GM18870 (cell line): ENCODE data around the gene DCST2.
A peak's percentile ranks its signal among the peaks of the same experiment; 100 is the strongest.

ENCODE experiments used
- ATAC-seq: cut with Tn5 transposase; IDR thresholded peaks from one replicate; pipeline ENCODE4 v1.9.1; 2021; ENCODE audit warnings: moderate library complexity; ENCODE audit not compliant: unreplicated experiment

DCST2 gene

GRCh38 chr1:155030243-155030795 is 3.3 kb downstream of the DCST2 start:
- no peak for ATAC-seq

GRCh38 chr1:155029513-155030242 is 3.9 kb downstream of the DCST2 start:
- no peak for ATAC-seq

DNA sequence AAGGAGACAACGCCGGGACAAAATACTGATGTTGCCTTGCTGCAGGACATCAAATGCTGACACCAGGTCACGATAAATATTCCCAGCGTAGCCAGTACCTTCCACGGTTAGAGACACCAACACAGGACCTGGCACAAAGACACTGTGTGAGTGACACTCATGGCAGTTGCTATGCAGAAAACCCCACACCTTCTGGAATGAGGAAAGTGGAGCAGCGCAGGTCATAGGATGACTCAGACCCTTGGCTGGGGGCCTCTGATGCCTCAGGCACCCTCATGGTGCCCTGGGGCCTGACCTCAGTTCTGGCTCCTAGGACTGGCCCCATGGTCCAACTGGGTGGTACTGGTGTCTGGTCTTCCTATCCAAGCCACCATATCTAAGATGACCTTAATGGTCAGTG is 7.0 kb downstream of the DCST2 start:
- ATAC-seq = no peak

GRCh38 chr1:155026154-155026553 is 7.4 kb downstream of the DCST2 start:
- no peak for ATAC-seq

DNA sequence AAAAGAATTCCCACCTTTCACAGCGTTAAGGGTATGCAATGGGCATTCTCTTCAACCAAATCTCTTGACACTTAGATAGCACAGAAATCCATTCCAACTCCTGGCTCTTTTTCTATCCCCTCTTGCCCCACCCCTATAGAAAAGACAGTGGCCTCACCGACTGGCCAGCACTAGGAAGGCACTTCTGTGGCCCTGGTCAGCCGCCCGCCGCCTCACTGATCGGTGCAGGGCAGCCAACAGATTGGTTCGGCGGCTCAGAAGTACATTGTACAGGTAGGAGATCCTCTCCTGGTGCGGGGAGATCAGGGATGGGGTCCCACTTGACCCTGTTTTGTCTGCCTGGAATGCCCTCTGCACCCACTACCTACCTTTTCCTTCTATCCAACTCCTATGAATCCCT is 9.3 kb downstream of the DCST2 start:
- no peak for ATAC-seq

- no peak for ATAC-seq
These were observed 10.0 kb downstream of the DCST2 start for GRCh38 chr1:155023627-155024026.

DNA sequence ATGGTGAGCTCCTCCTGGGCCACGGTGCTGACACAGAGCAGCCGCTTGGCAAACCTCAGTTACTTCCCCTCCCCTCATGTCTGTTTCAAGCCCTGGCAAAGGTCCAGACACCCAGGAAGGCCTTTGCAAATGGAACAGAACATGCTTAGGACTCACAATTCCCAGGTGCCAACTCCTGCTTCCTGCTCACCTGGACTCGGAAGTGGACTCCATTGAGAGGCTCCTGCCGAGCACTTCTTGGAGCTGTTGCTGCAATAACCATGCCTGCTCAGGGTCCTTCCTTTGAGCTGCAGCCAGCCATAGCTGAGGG is 10.7 kb downstream of the DCST2 start:
- no peak for ATAC-seq

- ATAC-seq = no peak
These were observed 11.2 kb downstream of the DCST2 start for GRCh38 chr1:155022136-155022926.

DNA sequence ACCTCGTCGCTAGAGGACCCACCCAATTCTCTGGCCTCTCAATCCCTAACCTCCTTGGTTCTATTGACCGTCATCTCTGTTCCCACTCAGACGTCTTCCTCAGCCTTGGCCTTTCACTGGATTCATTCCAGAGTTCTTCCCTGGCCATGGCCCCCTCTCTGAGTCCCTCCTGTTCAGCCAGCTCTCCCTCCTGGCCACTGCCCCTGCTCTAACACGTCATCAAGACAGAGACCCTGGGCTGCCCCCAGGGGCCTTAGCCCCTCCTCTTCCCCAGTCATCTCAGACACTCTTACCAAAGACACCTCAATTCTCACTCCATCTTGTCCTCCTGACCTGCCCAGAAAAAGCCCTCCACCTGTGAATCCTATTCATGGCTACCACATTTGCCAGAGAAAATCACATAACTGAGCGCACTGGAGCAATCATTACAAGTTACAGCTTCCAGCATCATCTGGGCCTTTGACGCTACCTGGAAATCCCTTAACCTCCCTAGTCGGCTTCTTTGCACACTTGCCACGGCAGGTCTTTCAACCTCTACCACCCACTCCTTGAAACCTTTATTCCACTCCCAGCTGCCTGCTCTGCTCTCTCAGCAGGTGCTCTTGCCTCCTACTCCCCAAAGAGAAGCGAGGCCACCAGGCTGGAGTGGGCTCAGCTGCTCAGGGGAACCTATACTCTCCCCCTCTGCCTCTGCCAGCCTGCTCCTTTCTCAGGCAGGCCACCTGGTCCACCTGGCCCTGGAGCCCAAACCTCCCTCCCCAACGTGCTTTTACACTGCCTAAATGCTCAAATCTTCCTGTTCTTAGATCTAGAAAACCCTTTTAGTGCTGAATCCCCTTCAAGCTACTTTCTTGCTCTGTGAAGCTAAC is 14.0 kb downstream of the DCST2 start:
- ATAC-seq = no peak

GRCh38 chr1:155018617-155019348 is 14.8 kb downstream of the DCST2 start:
- ATAC-seq = no peak

DNA sequence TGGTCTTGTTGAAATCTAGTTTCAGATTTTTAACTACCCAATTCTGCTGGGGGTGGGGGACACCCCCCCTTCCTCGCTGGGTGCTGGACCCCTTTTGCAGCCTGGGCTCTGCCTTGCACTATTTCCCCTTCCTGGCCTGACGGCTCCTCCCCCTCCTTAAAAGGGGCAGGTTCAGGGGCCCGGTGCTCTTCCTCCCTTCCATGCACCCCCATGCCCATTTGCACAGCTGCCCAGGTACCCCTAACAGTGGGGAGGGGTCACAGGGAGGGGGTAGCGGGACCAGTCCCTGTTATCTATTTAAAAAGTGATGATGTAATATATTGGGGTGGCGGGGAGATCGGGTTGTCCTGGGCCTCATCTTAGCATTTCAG is 15.7 kb downstream of the DCST2 start:
- ATAC-seq = peak; percentile 4

DNA sequence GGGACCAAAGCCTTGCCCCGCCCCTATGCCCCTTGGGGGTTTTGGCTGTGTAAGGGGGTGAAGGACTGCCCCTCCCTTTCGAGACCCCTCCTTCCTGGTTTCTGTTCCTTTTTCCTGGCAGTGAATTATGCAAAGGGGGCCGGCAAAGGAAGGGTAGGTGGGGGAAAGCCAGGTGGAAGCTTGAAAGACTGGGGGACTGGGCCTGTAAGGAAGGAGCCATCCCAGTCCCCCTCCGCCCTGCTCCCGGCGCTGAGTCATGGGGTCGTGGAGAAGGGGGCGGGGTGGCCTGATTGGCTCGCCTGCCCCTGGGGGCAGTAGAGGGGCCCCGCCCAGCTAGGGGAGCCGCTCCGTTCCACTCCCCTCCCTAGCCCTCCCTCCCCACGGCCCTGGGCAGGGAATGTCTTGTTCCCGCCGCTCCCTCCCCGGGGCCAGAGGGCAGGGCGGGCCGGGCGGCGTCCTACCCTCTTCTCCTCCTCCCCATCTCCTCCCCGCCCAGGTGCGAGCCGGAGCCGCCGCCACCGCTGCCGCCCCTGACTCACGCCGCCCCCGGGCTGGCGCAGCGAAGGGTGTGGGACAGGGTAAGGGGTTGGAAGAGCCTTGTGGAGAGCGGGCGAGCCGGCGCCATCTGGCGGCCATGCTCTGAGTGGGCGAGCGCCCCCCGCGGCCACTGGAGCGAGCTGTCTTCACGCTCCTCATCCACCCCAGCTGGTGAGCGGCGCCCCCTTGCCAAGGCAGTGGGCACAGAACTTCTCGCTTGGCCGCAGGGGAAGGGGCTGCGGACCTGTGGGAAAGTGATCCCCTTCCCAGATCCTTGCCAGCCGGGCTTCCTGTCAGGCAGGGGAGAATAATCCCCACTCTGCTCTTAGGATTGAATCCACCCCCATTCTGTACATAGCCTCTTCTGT is 16.3 kb downstream of the DCST2 start:
- peak; percentile 59 for ATAC-seq

DNA sequence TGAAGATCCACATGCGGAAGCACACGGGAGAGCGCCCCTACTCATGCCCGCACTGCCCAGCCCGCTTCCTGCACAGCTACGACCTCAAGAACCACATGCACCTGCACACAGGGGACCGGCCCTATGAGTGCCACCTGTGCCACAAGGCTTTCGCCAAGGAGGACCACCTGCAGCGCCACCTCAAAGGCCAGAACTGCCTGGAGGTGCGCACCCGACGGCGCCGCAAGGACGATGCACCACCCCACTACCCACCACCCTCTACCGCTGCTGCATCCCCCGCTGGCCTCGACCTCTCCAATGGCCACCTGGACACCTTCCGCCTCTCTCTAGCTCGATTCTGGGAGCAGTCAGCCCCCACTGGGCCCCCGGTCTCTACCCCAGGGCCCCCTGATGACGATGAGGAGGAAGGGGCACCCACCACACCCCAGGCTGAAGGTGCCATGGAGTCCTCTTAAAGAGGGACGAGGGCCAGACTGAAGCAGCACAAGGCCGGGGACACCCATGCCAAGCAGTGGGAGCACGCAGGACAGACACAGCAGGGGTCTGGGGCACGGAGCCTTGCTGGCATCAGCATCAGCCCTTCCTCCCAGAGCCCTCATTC is 17.2 kb downstream of the DCST2 start:
- ATAC-seq = no peak

DNA sequence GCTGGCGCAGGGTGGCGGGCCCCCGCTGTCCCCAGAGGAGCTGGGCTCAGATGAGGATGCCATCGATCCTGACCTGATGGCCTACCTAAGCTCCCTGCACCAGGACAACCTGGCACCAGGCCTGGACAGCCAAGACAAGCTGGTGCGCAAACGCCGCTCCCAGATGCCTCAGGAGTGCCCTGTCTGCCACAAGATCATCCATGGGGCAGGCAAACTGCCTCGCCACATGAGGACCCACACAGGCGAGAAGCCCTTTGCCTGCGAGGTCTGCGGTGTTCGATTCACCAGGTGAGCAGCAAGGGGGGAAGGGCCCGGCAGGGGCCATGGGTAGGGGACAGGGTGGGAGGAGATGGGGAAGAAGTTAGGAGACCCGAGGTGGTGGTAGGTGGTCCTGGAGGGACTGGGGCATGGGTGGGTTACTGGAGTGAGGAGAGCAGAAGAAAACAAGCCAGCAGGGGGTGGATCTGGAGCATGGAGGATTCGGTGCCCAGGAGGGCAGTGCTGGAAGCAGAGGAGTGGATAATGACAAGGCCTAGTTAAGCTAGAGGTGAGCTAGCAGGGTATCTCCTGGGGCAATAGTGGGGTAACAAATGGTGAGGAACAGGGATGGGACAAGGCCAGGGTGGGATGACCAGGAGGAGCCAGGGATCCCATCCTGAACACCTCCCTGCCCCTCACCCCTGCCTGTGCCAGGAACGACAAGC is 17.9 kb downstream of the DCST2 start:
- no peak for ATAC-seq

- no peak for ATAC-seq
These were observed 18.7 kb downstream of the DCST2 start for GRCh38 chr1:155014709-155015508.

DNA sequence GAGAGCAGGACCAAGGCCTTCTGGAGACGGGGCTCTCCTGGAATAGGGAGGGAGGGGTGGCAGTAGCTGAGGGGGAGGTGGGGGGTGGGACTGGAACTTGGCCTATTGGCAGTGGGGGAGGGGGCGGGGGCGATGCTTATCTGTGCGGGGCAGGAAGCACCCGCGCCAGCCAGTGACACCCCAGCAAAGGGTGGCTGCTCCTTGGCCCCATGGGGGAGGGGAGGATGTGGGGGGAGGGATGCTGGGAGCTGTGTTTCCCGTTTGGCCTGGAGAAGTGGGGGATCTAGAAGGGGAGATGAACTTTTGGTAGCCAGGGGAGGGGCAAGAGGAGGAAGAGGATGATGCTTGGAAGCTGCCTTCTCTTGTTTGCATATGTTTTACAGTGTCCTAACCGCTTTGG is 19.9 kb downstream of the DCST2 start:
- ATAC-seq = no peak

DNA sequence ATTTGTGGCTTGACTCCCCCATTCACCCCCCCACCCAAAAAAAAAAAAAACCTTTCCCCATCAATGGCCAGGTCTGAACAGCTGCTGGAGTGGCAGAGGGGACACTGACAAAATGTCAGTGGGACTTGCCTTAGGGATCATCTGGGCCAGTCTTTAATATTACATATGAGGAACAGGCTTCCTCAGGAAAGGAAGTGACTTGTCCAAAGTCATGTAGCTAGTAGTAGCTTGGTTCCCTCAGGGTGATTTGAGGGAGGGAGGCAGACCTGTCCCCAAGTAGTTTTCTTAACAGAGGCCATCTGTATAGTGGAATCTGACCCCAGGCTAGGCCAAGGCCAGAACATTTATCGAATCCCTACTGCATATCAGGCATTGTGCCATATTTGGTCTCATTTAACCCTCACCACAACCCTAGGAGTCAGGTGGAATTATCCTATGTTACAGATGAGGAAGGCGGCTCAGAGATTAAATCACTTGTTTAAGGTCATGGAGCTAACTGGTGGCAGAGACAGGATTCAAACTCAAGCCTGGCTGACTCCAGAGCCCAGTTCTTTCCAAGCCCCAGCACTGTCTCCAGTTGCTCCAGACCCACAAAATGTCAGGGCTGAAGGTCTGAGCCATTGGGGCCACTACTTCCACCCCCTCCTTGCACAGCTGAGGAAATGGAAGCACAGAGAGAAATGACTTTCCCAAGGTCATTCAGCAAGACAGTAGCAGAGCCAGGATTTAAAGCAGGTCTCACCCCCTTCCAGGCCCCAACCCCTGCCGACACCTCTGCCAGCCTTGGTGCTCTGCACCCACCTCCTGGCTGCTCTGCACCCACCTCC is 20.6 kb downstream of the DCST2 start:
- ATAC-seq = no peak
